HepG2 (cell line): Measurements from ENCODE around the gene GGCT. TPM values are rescaled to one million over a fixed set of nuclear protein-coding genes. Genes with fewer than 3 reads are reported as not detected.

Experiments
- ATAC-seq: fragments of 200-7000 bp; cut with Tn5 transposase; 3 replicates; pipeline ENCODE4 v1.9.1; 2020; ENCODE audit warnings: mild to moderate bottlenecking, moderate library complexity
- Bru-seq: library from RNA; stranded (reverse); fragments of 400-500 nt; gene quantifications from one replicate; lab custom pipeline; 2021; lab: Mats Ljungman, UMichigan
- BruChase-seq, 2 experiments: library from RNA; stranded (reverse); fragments of 400-500 nt; gene quantifications; one replicate each; lab custom pipeline; 2021; lab: Mats Ljungman, UMichigan
- BruUV-seq: library from RNA; stranded (reverse); fragments of 400-500 nt; replicated peaks from 2 replicates; lab custom pipeline; 2021; lab: Mats Ljungman, UMichigan
- CTCF ChIA-PET: fragments of 300-600 bp; formaldehyde crosslinking; extraction: SDS; loops from one replicate; lab custom pipeline; 2021; ENCODE audit warnings: low total read pairs, inconsistent platforms, low intra/inter-chr PET ratio; lab: Yijun Ruan, JAX
- POLR2A ChIA-PET: fragments of 350-600 bp; sonication (Branson Sonifier 250); formaldehyde crosslinking; loops from one replicate; lab custom pipeline; 2020; ENCODE audit warnings: antibody characterized with exemption, inconsistent platforms; lab: Yijun Ruan, JAX
- DNase-seq: peaks from one replicate; pipeline ENCODE4 v3.0.0-alpha.2; 2015; ENCODE audit warnings: low spot score
- FAIRE-seq: peaks from 3 replicates; lab custom pipeline; 2011; peaks lifted over from hg19 to GRCh38; lab: Jason Lieb, UNC
- H2AFZ ChIP-seq: one replicate; pipeline ENCODE4 v1.6.1; 2011; ENCODE audit warnings: low read length, inconsistent platforms
- H3K27ac ChIP-seq: fragments of 300-600 bp; 3 replicates; pipeline ENCODE4 v1.8.0; 2011; ENCODE audit warnings: mixed run types, mild to moderate bottlenecking, mixed read lengths, low read length, inconsistent platforms; ENCODE audit not compliant: insufficient read depth; ENCODE audit errors: extremely low read length
- H3K27me3 ChIP-seq, 2 experiments: fragments of 200-600 bp in 1 of 2; 2 replicates in 1 of 2; 3 replicates in 1 of 2; pipeline versions ENCODE4 v1.6.0 to v1.8.0; 2011; ENCODE audit warnings: low read length in 2 of 2, mild to moderate bottlenecking in 2 of 2, moderate library complexity in 2 of 2, inconsistent platforms in 1 of 2; ENCODE audit not compliant: insufficient read depth in 2 of 2, control insufficient read depth in 1 of 2
- H3K36me3 ChIP-seq, 2 experiments: fragments of 200-600 bp in 1 of 2; replicated peaks in 1 of 2; 2 replicates in 1 of 2; 3 replicates in 1 of 2; pipeline versions ENCODE4 v1.5.1 to v1.8.0; 2011; ENCODE audit warnings: low read length in 2 of 2, inconsistent platforms in 1 of 2; ENCODE audit not compliant: insufficient read depth in 2 of 2, control insufficient read depth in 1 of 2
- H3K4me1 ChIP-seq: 2 replicates; pipeline ENCODE4 v1.5.1; 2012; ENCODE audit warnings: low read length, inconsistent platforms; ENCODE audit not compliant: insufficient read depth
- H3K4me2 ChIP-seq: 2 replicates; pipeline ENCODE4 v1.6.0; 2011; ENCODE audit warnings: low read depth, low read length, inconsistent platforms
- H3K4me3 ChIP-seq, 3 experiments: fragments of 200-600 bp in 1 of 3; sonication (generic), shearing (Covaris generic) in 1 of 3; replicated peaks in 1 of 3; 2 replicates each; pipeline ENCODE4 v1.5.1; 2011 to 2016; ENCODE audit warnings: low read length in 3 of 3, inconsistent platforms in 2 of 3, low read depth in 2 of 3, mild to moderate bottlenecking in 2 of 3, control low read depth in 1 of 3, mixed read lengths in 1 of 3; ENCODE audit not compliant: insufficient read depth in 1 of 3
- H3K79me2 ChIP-seq: one replicate; pipeline ENCODE4 v1.6.1; 2011; ENCODE audit warnings: low read length, inconsistent platforms; ENCODE audit not compliant: insufficient read depth
- H3K9ac ChIP-seq: 2 replicates; pipeline ENCODE4 v1.6.0; 2011; ENCODE audit warnings: mild to moderate bottlenecking, low read depth, low read length, inconsistent platforms; ENCODE audit not compliant: insufficient read depth
- H3K9me3 ChIP-seq: 2 replicates; pipeline ENCODE4 v1.5.1; 2012; ENCODE audit warnings: mild to moderate bottlenecking, low read length
- H4K20me1 ChIP-seq: 2 replicates; pipeline ENCODE4 v1.6.0; 2011; ENCODE audit warnings: inconsistent platforms, mild to moderate bottlenecking, low read length, moderate library complexity; ENCODE audit not compliant: insufficient read depth
- ARNTL ChIP-seq: sonication (generic); formaldehyde crosslinking; IDR thresholded peaks from 2 replicates; pipeline ENCODE4 v1.4.0; 2020; ENCODE audit warnings: mild to moderate bottlenecking, missing genetic modification reagents
- DRAP1 ChIP-seq: IDR thresholded peaks from 2 replicates; pipeline ENCODE4 v1.6.1; 2016; ENCODE audit warnings: missing genetic modification reagents, missing compliant biosample characterization
- ELF3 ChIP-seq: IDR thresholded peaks from 2 replicates; pipeline ENCODE4 v1.6.1; 2016; ENCODE audit warnings: missing genetic modification reagents, missing compliant biosample characterization
- GATA4 ChIP-seq: sonication (generic); IDR thresholded peaks from 2 replicates; pipeline ENCODE4 v1.6.1; 2016; ENCODE audit warnings: antibody characterized with exemption, low read depth, borderline replicate concordance
- GATAD1 ChIP-seq: IDR thresholded peaks from 2 replicates; pipeline ENCODE4 v1.6.1; 2016; ENCODE audit warnings: missing genetic modification reagents, missing compliant biosample characterization
- KDM2A ChIP-seq: sonication (generic); formaldehyde crosslinking; IDR thresholded peaks from 2 replicates; pipeline ENCODE4 v1.4.0; 2020; ENCODE audit warnings: low read depth, missing genetic modification reagents, borderline replicate concordance
- KLF15 ChIP-seq: sonication (generic); formaldehyde crosslinking; IDR thresholded peaks from 2 replicates; pipeline ENCODE4 v1.8.1; 2023; ENCODE audit warnings: borderline replicate concordance, mild to moderate bottlenecking, inconsistent platforms, missing genetic modification reagents, mixed read lengths
- RAD51 ChIP-seq: fragments of 450-650 bp; IDR thresholded peaks from 2 replicates; pipeline ENCODE4 v1.6.1; 2016; ENCODE audit warnings: borderline replicate concordance
- TEAD3 ChIP-seq: optimal IDR thresholded peaks from 2 replicates; pipeline ENCODE3; 2016; ENCODE audit warnings: borderline replicate concordance
- ZFP90 ChIP-seq: sonication (generic); formaldehyde crosslinking; IDR thresholded peaks from 2 replicates; pipeline ENCODE4 v1.8.0; 2022; ENCODE audit warnings: missing genetic modification reagents, mild to moderate bottlenecking, inconsistent platforms, borderline replicate concordance
- ZHX1 ChIP-seq: sonication (generic); formaldehyde crosslinking; IDR thresholded peaks from 2 replicates; pipeline ENCODE4 v1.8.1; 2022; ENCODE audit warnings: low read depth, mild to moderate bottlenecking, missing genetic modification reagents
- ZNF562 ChIP-seq: sonication (generic); formaldehyde crosslinking; IDR thresholded peaks from 2 replicates; pipeline ENCODE4 v1.8.0; 2022; ENCODE audit warnings: missing genetic modification reagents, borderline replicate concordance
- ZNF772 ChIP-seq: sonication (generic); formaldehyde crosslinking; IDR thresholded peaks from 2 replicates; pipeline ENCODE4 v1.5.0; 2020; ENCODE audit warnings: mild to moderate bottlenecking, missing genetic modification reagents
- ZSCAN22 ChIP-seq: sonication (generic); formaldehyde crosslinking; IDR thresholded peaks from 2 replicates; pipeline ENCODE4 v1.4.0; 2020; ENCODE audit warnings: mild to moderate bottlenecking, missing genetic modification reagents
- WGBS: methylation state at CpG from one replicate; pipeline ENCODE4 v1.1.6; 2017; ENCODE audit warnings: low lambda C conversion rate; 5-methylcytosine and 5-hydroxymethylcytosine counted together
- in situ Hi-C: cut with HindIII; loops from 2 replicates; pipeline ENCODE4 v1.10.0; 2017; ENCODE audit warnings: low pct_unique_long_range_greater_than_20kb; ENCODE audit not compliant: extremely low pct_ligation_motif_present
- intact Hi-C: fragments of 100-400 bp; cut with micrococcal nuclease; formaldehyde crosslinking; loops from one replicate; pipeline ENCODE4 v1.10.0; 2022; ENCODE audit not compliant: unreplicated experiment
- long read RNA-seq, 2 experiments: library from RNA in 1 of 2; library from polyadenylated mRNA in 1 of 2; stranded (forward) in 1 of 2; unstranded in 1 of 2; transcript quantifications; one replicate each; pipeline ENCODE4 v2.0.0, GENCODE V29; 2019 to 2022
- polyA minus RNA-seq, 3 experiments: library from RNA; depleted of rRNA, polyadenylated mRNA; stranded (reverse); fragments of >200 nt; gene quantifications; 2 replicates each; pipeline ENCODE4 v1.2.3, GENCODE V29; 2011; ENCODE audit warnings: low replicate concordance in 1 of 3
- polyA plus RNA-seq, 8 experiments: library from polyadenylated mRNA; depleted of rRNA in 3 of 8; stranded (reverse) in 7 of 8; unstranded in 1 of 8; fragments of >200 nt; fragmentation: Illumina TruSeq in 4 of 8; extraction: Trizol in 4 of 8; gene quantifications; 2 replicates each; pipeline versions ENCODE4 v1.2.1 to v1.2.3, GENCODE V29; 2011 to 2016; ENCODE audit warnings: low read depth in 4 of 8, missing spikeins in 1 of 8, mixed read lengths in 1 of 8; ENCODE audit not compliant: insufficient read depth in 1 of 8
- total RNA-seq, 5 experiments: library from RNA; depleted of rRNA; stranded (reverse); fragments of >200 nt; fragmentation: Illumina TruSeq; extraction: Trizol; gene quantifications; 2 replicates each; pipeline ENCODE4 v1.2.3, GENCODE V29; 2016; ENCODE audit warnings: low read depth in 1 of 5

The GGCT gene
- total RNA-seq (2016; rRNA removed; fragmentation: Illumina TruSeq; extraction: Trizol) (78.3 and 100 TPM in 2 replicates), polyA plus RNA-seq (2011; rRNA removed) (14.0 and 19.5 TPM in 2 replicates), polyA minus RNA-seq (2011; rRNA and poly(A)+ RNA removed; ENCODE audit: low replicate concordance) (8.0 and 33.3 TPM in 2 replicates), Bru-seq, nascent RNA (percentile 79 among the genes with signal in this experiment), BruChase-seq, experiment 1, labeled RNA remaining after a 6-hour chase (percentile 94 among the genes with signal in this experiment), BruChase-seq, experiment 2, labeled RNA remaining after a 2-hour chase (percentile 88 among the genes with signal in this experiment)
- total RNA-seq (2016; cell fraction: cytosol; rRNA removed; fragmentation: Illumina TruSeq; extraction: Trizol; ENCODE audit: low read depth) = 39.7 and 45.3 TPM in 2 replicates
- total RNA-seq (2016; cell fraction: insoluble cytoplasmic fraction; rRNA removed; fragmentation: Illumina TruSeq; extraction: Trizol) = 82.1 and 105 TPM in 2 replicates
- 67.8 and 73.9 TPM in 2 replicates for total RNA-seq (2016; cell fraction: membrane; rRNA removed; fragmentation: Illumina TruSeq; extraction: Trizol)
- 32.3 and 39.6 TPM in 2 replicates for total RNA-seq (2016; cell fraction: nucleus; rRNA removed; fragmentation: Illumina TruSeq; extraction: Trizol)
- polyA plus RNA-seq (2011; cell fraction: cytosol; rRNA removed) = 11.4 and 15.5 TPM in 2 replicates
- 4.5 and 4.6 TPM in 2 replicates for polyA plus RNA-seq (2011; cell fraction: nucleus; rRNA removed)
- polyA plus RNA-seq (2012) = 24.6 and 36.2 TPM in 2 replicates
- 46.7 and 63.3 TPM in 2 replicates for polyA plus RNA-seq (2016; cell fraction: cytosol; fragmentation: Illumina TruSeq; extraction: Trizol; ENCODE audit: low read depth)
- 121 TPM in 2 replicates for polyA plus RNA-seq (2016; cell fraction: insoluble cytoplasmic fraction; fragmentation: Illumina TruSeq; extraction: Trizol; ENCODE audit: low read depth)
- polyA plus RNA-seq (2016; cell fraction: membrane; fragmentation: Illumina TruSeq; extraction: Trizol; ENCODE audit: low read depth) = 69.8 and 73.0 TPM in 2 replicates
- polyA plus RNA-seq (2016; cell fraction: nucleus; fragmentation: Illumina TruSeq; extraction: Trizol; ENCODE audit: insufficient read depth, low read depth) = 58.4 and 59.1 TPM in 2 replicates
- polyA minus RNA-seq (2011; cell fraction: cytosol; rRNA and poly(A)+ RNA removed) = 5.6 and 6.7 TPM in 2 replicates
- polyA minus RNA-seq (2011; cell fraction: nucleus; rRNA and poly(A)+ RNA removed) = 5.8 and 6.7 TPM in 2 replicates
- long read RNA-seq, experiment 1, transcript GGCT-202 (4 exons, 1,173 nt) = major isoform, 35 of 66 reads
- long read RNA-seq, experiment 1, transcript GGCT-207 (3 exons, 1,012 nt) = minor isoform, 12 of 66 reads
- long read RNA-seq, experiment 1, partial matches to known transcripts = 13 of 66 reads
- long read RNA-seq, experiment 1, other reads (novel, unspliced or antisense) = 2 of 66 reads
- long read RNA-seq, experiment 2, transcript GGCT-207 (3 exons, 1,012 nt) = minor isoform, 9 of 76 reads
- long read RNA-seq, experiment 2, transcript GGCT-202 (4 exons, 1,173 nt) = major isoform, 50 of 76 reads
- long read RNA-seq, experiment 2, partial matches to known transcripts = 0 of 76 reads
- long read RNA-seq, experiment 2, other reads (novel, unspliced or antisense) = 13 of 76 reads

- H3K4me1 ChIP-seq = peaks cover 41% of the 10 kb centered on the region
- no peaks in the 10 kb centered on the region for H3K27me3 ChIP-seq
- peak; percentile 97 for DNase-seq
- H2AFZ ChIP-seq = no peak within 1 kb of the TSS
- H3K4me2 ChIP-seq = peak within 1 kb of the TSS; percentile 88
- H3K79me2 ChIP-seq = peaks cover 42% of the 10 kb centered on the region
- H3K9me3 ChIP-seq = no peaks in the 10 kb centered on the region
- no peaks in the 10 kb centered on the region for H3K36me3 ChIP-seq
- POLR2A ChIA-PET = no interaction called here
- no peaks in the 10 kb centered on the region for H4K20me1 ChIP-seq
- peak within 1 kb of the TSS; percentile 74 for H3K27ac ChIP-seq
- intact Hi-C loops = loop anchor here (1.0 kb wide), 1 partner anchor 26 kb away; the partner anchor contains the start of gene NOD1
- CTCF ChIA-PET = no interaction called here
- peak; percentile 98 for ATAC-seq
- no TSS peak for BruUV-seq
- 2% methylated on average over 21 of the region's 64 CpGs for WGBS
- H3K9ac ChIP-seq = peak within 1 kb of the TSS; percentile 85
- peak; percentile 96 for FAIRE-seq
- peak within 1 kb of the TSS; percentile 68 to 86 (median 82) for H3K4me3 ChIP-seq
- in situ Hi-C loops = no loop called here
- TF ChIP-seq KLF15 (CRISPR knock-in tag) (peak; percentile 74; the same call in 1 of the 2 replicates), GATA4 (0 out of 2 replicates have a peak, but pooled peaks have one; percentile 20), TEAD3 (peak; percentile 17), ZNF772 (peak; percentile 92), ZFP90 (CRISPR knock-in tag) (peak; percentile 18; the same call in 1 of the 2 replicates), RAD51 (no peak), GATAD1 (CRISPR knock-in tag) (peak; percentile 67; the same call in 1 of the 2 replicates), DRAP1 (CRISPR knock-in tag) (peak; percentile 88), ZHX1 (CRISPR knock-in tag) (peak; percentile 45; the same call in 1 of the 2 replicates), KDM2A (CRISPR knock-in tag) (0 out of 2 replicates have a peak, but pooled peaks have one; percentile 44), ELF3 (CRISPR knock-in tag) (peak; percentile 26; the same call in 1 of the 2 replicates), ZNF562 (CRISPR knock-in tag) (no peak), ZSCAN22 (no peak), ARNTL (peak; percentile 34; the same call in 1 of the 2 replicates)
These were observed at the start of gene GGCT for GRCh38 chr7:30504301-30505173. Gene GGCT (minus strand): TSS chr7:30504829. CDS start chr7:30504709, 120 bp downstream.
